Cerebellar nuclear complex (tissue), 1 donor: ENCODE measurements around the gene FHOD1.
A peak's percentile ranks its signal among the peaks of the same experiment; 100 is the strongest.

Source experiments
- DNase-seq, 2 experiments: peaks; one replicate each; lab custom pipeline; 2025; lab: John Stamatoyannopoulos, UW

Gene FHOD1

GRCh38 chr16:67190448-67191399 is 56.6 kb downstream of the FHOD1 start:
- no peak for DNase-seq

- no peak for DNase-seq
These were observed 57.2 kb downstream of the FHOD1 start, which contains the start of gene EXOC3L1 for GRCh38 chr16:67190041-67190440. Gene EXOC3L1, minus strand, starts transcription at chr16:67190136. Its CDS starts 460 bp downstream, at chr16:67189676.

- no peak for DNase-seq
These were observed 58.5 kb downstream of the FHOD1 start for GRCh38 chr16:67188798-67189197.

GRCh38 chr16:67188323-67188722 is 59.0 kb downstream of the FHOD1 start:
- no peak for DNase-seq

- DNase-seq = no peak
These were observed 59.9 kb downstream of the FHOD1 start for GRCh38 chr16:67187175-67187890.

- no peak for DNase-seq
These were observed 60.7 kb downstream of the FHOD1 start for GRCh38 chr16:67186550-67186950.

GRCh38 chr16:67185651-67186134 is 61.6 kb downstream of the FHOD1 start:
- DNase-seq = no peak

GRCh38 chr16:67184995-67185650 is 62.2 kb downstream of the FHOD1 start:
- DNase-seq = peak in 1 of 2 experiments; percentile 63

GRCh38 chr16:67184453-67184994 is 62.8 kb downstream of the FHOD1 start:
- DNase-seq = no peak

GRCh38 chr16:67183627-67184452 is 63.4 kb downstream of the FHOD1 start, which contains the start of gene MATCAP1:
Gene MATCAP1, minus strand, starts transcription at chr16:67183963. Its CDS starts 3,353 bp downstream, at chr16:67180610.
- DNase-seq = peak; percentile 87 to 99

- DNase-seq = no peak
These were observed 64.0 kb downstream of the FHOD1 start for GRCh38 chr16:67183284-67183626.

- no peak for DNase-seq
These were observed 65.0 kb downstream of the FHOD1 start for GRCh38 chr16:67182288-67182687.

- no peak for DNase-seq
These were observed 65.9 kb downstream of the FHOD1 start for GRCh38 chr16:67181346-67181745.

GRCh38 chr16:67180166-67180565 is 67.1 kb downstream of the FHOD1 start:
- no peak for DNase-seq

- DNase-seq = no peak
These were observed 67.7 kb downstream of the FHOD1 start for GRCh38 chr16:67179421-67180080.
